Measurements from ENCODE around the gene EGFLAM.
A peak's percentile ranks its signal among the peaks of the same experiment; 100 is the strongest.

The EGFLAM gene

DNA sequence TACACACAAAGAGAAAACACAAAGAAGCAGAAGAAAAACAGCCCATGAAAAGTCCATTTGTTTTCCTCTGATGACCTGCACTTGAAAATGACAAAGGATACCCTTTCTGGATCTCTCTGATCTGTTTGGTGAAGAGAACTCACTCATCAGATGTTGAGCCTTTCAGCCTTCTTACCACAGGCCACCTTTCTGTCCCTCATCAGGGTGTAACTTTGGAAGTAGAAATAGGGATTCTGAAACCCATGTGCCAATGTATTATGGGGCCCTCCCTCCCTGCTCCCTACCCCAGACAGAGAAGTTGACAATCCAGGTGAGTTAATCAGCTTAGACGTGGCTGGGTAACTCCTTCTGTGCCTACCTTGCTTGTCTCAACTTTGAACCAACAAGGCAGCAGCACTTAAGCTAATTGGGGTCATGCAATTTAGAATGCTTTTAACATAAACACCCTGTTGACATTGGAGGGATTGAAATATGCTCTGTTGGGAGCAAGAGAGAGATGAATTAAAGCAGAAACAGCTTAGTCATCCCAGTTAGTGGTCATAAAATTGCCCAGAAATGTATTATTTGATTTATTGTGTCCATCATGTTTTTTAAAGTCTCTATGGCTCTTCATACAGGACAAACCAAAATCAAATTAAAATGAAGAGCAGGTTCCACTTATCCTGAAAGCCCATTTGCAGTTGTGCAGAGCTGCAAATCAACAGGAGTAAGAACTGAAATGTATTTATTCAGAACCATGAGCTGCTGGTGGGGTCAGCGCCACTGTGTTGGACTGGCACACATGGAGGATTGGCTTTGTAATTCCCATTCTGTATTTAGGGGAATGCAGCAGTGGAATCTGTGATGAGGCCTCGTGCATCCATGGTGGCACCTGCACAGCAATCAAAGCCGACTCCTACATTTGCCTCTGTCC lies 166.0 kb downstream of the EGFLAM start:
- H3K27me3 ChIP-seq (ENCODE audit: control insufficient read depth in 1 of 2, insufficient read depth in 2 of 2, low read length in 2 of 2) = no peaks in the 10 kb centered on the region
- no peak overlapping the region for H3K27ac ChIP-seq (ENCODE audit: low read depth, low read length)
- no peak overlapping the region for H3K4me3 ChIP-seq (ENCODE audit: low read depth in 1 of 2, low read length in 2 of 2)
- no peaks in the 10 kb centered on the region for H3K9me3 ChIP-seq (ENCODE audit: low read length)
- H3K9ac ChIP-seq (ENCODE audit: low read length) = no peak overlapping the region
- H3K4me1 ChIP-seq (ENCODE audit: insufficient read depth, low read length) = no peaks in the 10 kb centered on the region
- H3K36me3 ChIP-seq (ENCODE audit: insufficient read depth, low read length) = no peaks in the 10 kb centered on the region

DNA sequence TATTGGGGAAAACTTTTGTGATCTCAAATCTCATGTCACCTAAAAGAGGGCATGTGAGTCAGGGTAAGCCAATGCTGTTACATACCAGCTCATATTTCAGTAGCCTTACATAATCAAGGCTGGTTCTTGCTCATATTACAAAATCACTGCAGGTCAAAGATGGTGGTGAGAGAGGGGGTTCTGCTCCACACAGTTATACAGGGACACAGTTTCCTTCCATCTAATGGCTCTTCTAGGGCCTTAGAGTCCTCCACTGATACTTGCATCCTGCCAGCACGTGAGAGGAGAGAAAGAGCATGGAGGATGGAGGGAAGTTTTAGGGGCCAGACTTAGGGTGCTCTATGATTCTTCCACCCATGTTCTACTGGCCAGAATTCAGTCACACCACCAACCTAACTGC lies 168.1 kb downstream of the EGFLAM start:
- no peaks in the 10 kb centered on the region for H3K9me3 ChIP-seq (ENCODE audit: low read length)
- H3K4me1 ChIP-seq (ENCODE audit: insufficient read depth, low read length) = no peaks in the 10 kb centered on the region
- no peak overlapping the region for H3K27ac ChIP-seq (ENCODE audit: low read depth, low read length)
- no peaks in the 10 kb centered on the region for H3K27me3 ChIP-seq (ENCODE audit: control insufficient read depth in 1 of 2, insufficient read depth in 2 of 2, low read length in 2 of 2)
- H3K9ac ChIP-seq (ENCODE audit: low read length) = no peak overlapping the region
- H3K4me3 ChIP-seq (ENCODE audit: low read depth in 1 of 2, low read length in 2 of 2) = no peak overlapping the region
- H3K36me3 ChIP-seq (ENCODE audit: insufficient read depth, low read length) = no peaks in the 10 kb centered on the region

DNA sequence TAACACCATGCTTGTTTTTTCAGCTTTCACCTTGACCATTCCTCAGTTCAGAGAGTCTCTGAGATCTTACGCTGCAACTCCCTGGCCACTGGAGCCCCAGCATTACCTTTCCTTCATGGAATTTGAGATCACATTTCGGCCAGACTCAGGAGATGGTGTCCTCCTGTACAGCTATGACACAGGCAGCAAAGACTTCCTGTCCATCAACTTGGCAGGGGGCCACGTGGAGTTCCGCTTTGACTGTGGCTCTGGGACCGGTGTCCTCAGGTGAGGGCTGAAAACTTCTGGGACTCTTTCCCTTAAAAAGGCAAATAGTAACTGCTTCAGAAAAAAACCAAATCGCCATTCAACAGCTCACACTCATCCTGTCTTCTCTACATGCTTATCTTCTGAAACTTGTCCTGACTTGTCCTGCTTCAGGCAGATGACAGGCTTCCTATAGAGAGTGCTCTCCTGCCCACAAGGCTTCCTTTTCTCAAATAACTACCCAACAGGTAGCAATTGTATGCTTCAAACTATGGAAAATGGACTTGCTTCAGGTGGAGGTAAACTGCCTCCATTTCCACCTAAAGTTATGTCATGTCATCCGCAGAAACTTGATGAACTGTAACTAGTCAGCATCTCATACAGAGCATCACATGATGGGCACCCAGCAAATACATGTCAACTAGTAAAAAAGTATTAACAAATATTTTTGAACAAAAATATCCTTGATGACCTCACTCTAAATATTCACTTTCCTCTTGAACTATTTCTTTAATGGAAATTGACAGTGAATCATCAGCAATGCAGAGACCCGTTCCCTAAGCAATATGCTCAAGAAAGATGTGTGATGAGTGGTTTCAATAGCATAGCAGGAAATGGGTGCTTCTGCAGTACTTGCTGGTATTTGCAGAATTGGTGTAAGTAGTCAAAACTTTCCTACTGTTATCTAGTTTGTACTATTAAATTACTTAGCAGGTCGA lies 168.9 kb downstream of the EGFLAM start:
- Histone ChIP-seq H3K27me3 (ENCODE audit: control insufficient read depth in 1 of 2, insufficient read depth in 2 of 2, low read length in 2 of 2) (no peaks in the 10 kb centered on the region), H3K36me3 (ENCODE audit: insufficient read depth, low read length) (no peaks in the 10 kb centered on the region), H3K9me3 (ENCODE audit: low read length) (no peaks in the 10 kb centered on the region), H3K27ac (ENCODE audit: low read depth, low read length) (no peak overlapping the region), H3K4me1 (ENCODE audit: insufficient read depth, low read length) (no peaks in the 10 kb centered on the region), H3K4me3 (ENCODE audit: low read depth in 1 of 2, low read length in 2 of 2) (no peak overlapping the region), H3K9ac (ENCODE audit: low read length) (no peak overlapping the region)

DNA sequence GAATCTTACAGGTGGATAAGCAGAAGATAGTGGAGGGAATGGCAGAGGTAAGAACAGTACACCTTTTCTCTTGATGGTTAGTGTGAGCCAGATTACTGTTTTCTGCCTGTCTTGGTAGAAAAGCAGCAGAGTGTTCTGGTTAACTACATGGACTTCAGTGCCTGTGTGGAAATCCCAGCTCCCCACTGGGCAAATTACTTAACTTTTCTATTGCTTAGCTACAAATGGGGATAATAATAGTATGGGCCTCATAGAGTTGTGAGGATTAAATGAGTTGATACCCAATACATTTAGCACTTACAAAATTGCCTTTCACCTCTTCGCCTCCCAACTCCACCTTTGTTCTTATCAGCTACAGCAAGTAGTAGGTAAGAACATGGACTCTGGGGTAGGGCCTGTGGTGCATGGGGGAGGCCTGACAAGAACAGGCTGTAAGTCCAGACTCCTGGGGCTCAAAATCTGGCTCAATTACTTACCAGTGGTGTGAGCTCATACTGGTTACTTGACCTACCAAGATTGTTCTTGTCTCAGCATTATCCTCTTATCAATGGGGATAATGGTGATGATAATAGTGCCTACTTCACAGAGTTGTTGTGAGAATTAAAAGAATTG lies 173.0 kb downstream of the EGFLAM start:
- Histone ChIP-seq H3K36me3 (ENCODE audit: insufficient read depth, low read length) (no peaks in the 10 kb centered on the region), H3K4me3 (ENCODE audit: low read depth in 1 of 2, low read length in 2 of 2) (no peak overlapping the region), H3K9ac (ENCODE audit: low read length) (no peak overlapping the region), H3K4me1 (ENCODE audit: insufficient read depth, low read length) (peaks cover 29% of the 10 kb centered on the region), H3K27me3 (ENCODE audit: control insufficient read depth in 1 of 2, insufficient read depth in 2 of 2, low read length in 2 of 2) (no peaks in the 10 kb centered on the region), H3K27ac (ENCODE audit: low read depth, low read length) (no peak overlapping the region), H3K9me3 (ENCODE audit: low read length) (no peaks in the 10 kb centered on the region)

DNA sequence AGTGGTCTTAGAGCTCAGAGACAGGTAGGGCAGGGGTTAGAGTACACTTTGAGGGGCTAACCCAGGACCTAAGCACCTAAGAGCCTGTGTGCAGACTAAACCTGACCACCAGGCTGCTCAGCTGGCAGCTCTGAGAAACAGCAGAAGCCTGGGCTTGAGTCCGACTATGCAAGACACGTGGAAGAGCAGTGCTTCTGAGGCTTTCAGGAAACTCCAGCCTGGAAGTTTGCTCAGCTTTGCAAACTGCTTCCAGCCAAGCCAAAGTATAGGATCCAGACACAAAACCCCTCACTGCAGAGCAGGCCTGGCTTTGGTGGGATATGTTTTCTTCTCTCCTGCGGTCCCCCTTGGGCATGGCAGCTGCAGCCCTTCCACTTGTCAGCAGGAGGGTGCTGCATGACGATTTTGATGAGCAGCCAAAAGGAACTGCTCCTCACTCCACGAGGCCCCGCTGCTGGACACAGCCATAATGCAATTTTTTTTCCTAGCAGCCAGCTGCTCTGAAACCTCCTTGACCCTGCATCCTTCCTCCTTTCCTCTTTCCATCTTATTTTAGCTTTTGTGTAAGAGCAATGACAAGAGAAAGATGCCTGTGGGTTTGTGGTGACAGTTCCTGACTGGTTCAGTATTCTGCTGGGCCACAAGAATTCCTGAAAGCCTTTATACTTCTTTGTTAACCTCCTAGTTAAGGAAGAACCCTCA lies 175.0 kb downstream of the EGFLAM start:
- Histone ChIP-seq H3K9me3 (ENCODE audit: low read length) (no peaks in the 10 kb centered on the region), H3K27ac (ENCODE audit: low read depth, low read length) (peak overlapping the region; percentile 35), H3K4me3 (ENCODE audit: low read depth in 1 of 2, low read length in 2 of 2) (no peak overlapping the region), H3K27me3 (ENCODE audit: control insufficient read depth in 1 of 2, insufficient read depth in 2 of 2, low read length in 2 of 2) (no peaks in the 10 kb centered on the region), H3K4me1 (ENCODE audit: insufficient read depth, low read length) (peaks cover 29% of the 10 kb centered on the region), H3K36me3 (ENCODE audit: insufficient read depth, low read length) (no peaks in the 10 kb centered on the region), H3K9ac (ENCODE audit: low read length) (no peak overlapping the region)

DNA sequence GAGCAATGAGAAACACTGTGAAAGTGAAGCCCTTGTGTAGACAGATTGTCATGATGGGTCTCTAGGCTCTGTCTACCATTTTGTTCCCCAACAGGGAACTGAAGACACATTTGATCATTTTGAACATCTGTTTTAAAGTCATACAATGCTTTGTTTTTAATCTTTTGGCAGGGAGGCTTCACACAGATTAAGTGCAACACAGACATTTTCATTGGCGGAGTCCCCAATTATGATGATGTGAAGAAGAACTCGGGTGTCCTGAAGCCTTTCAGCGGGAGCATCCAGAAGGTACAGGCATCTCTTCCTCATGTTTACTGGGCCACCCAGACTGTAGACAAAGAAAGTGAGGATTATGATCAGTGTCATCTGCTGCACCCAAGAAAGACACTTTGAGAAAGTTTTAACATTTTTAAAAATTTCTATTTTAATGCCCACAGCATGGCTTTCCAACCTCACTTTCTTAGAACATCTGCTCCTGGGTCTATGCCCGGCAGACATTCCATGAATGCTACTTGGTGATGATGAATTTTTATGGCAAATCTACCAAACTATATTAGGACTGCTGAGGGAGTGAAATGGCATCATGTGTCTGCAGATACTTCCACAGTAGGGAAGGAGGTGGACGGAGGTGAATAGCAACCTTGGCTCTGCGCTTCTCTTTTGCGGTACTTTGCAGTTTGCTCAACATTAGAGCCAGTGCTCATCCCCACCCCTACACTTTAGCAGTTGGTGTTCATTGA lies 176.8 kb downstream of the EGFLAM start:
- no peak overlapping the region for H3K27ac ChIP-seq (ENCODE audit: low read depth, low read length)

DNA sequence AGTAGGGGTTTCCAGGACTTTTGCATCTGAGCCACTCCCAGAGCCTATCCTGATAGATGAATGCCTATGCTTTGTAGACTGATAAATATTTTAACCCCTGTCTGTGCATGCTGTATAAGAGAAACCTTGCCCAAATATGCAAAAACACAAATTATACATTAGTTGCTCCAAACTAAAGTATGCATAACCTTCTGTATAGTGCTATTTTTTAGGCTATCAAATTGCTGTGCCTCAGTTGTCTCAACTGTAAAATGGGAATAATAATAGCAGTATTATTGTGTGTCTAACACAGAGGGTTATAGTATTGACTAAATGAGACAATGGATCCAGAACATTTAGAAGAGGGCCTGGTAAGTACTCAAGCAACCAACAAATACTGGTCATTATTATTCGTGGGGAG lies 180.4 kb downstream of the EGFLAM start:
- peaks cover 17% of the 10 kb centered on the region for H3K4me1 ChIP-seq (ENCODE audit: insufficient read depth, low read length)
- no peak overlapping the region for H3K9ac ChIP-seq (ENCODE audit: low read length)
- no peak overlapping the region for H3K27ac ChIP-seq (ENCODE audit: low read depth, low read length)
- H3K9me3 ChIP-seq (ENCODE audit: low read length) = no peaks in the 10 kb centered on the region
- no peaks in the 10 kb centered on the region for H3K36me3 ChIP-seq (ENCODE audit: insufficient read depth, low read length)
- no peaks in the 10 kb centered on the region for H3K27me3 ChIP-seq (ENCODE audit: control insufficient read depth in 1 of 2, insufficient read depth in 2 of 2, low read length in 2 of 2)
- no peak overlapping the region for H3K4me3 ChIP-seq (ENCODE audit: low read depth in 1 of 2, low read length in 2 of 2)

More for the DNA sequence above, 176.8 kb downstream of the EGFLAM start:
- Histone ChIP-seq H3K27me3 (ENCODE audit: control insufficient read depth in 1 of 2, insufficient read depth in 2 of 2, low read length in 2 of 2) (no peaks in the 10 kb centered on the region), H3K4me3 (ENCODE audit: low read depth in 1 of 2, low read length in 2 of 2) (no peak overlapping the region), H3K9me3 (ENCODE audit: low read length) (no peaks in the 10 kb centered on the region), H3K9ac (ENCODE audit: low read length) (no peak overlapping the region), H3K4me1 (ENCODE audit: insufficient read depth, low read length) (peaks cover 29% of the 10 kb centered on the region), H3K36me3 (ENCODE audit: insufficient read depth, low read length) (no peaks in the 10 kb centered on the region)

DNA sequence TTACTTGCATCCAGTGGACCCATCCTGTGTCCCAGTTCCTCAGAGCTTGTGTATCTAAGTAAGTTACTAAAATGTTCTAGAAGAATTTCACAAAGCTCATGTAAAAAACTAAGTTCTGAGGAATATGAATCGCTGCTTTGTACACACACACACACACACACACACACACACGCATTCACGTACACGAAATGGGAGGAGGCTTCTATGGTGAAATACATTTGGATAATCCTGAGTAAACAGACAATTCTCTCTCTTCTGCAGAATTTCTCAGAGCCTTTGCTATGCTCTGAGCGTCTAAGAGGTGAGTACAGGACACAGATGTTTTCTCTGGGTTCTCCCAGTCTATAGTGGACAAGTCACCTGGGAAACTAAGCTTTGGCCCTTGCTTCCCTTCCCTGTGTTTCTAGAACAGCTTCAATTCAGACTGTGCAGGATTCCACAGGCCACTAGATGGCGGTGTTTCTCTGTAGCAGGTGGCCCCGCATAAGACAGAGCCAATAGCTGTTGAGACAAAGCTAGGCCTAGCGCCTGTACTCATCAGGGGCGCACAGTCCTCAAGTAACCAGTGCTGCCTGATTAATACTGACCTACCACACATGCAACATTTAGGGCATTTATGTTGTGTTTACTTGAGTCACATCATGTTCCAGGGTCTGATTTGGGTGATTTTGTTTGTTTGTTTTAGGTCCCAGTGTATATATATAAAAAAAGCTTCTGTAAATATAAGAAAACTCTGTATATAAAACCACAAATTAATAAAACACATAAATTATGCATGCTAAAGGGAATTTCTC lies 183.3 kb downstream of the EGFLAM start:
- no peaks in the 10 kb centered on the region for H3K36me3 ChIP-seq (ENCODE audit: insufficient read depth, low read length)
- H3K27ac ChIP-seq (ENCODE audit: low read depth, low read length) = no peak overlapping the region
- H3K4me1 ChIP-seq (ENCODE audit: insufficient read depth, low read length) = no peaks in the 10 kb centered on the region
- H3K4me3 ChIP-seq (ENCODE audit: low read depth in 1 of 2, low read length in 2 of 2) = no peak overlapping the region
- H3K27me3 ChIP-seq (ENCODE audit: control insufficient read depth in 1 of 2, insufficient read depth in 2 of 2, low read length in 2 of 2) = no peaks in the 10 kb centered on the region
- no peaks in the 10 kb centered on the region for H3K9me3 ChIP-seq (ENCODE audit: low read length)
- H3K9ac ChIP-seq (ENCODE audit: low read length) = no peak overlapping the region

DNA sequence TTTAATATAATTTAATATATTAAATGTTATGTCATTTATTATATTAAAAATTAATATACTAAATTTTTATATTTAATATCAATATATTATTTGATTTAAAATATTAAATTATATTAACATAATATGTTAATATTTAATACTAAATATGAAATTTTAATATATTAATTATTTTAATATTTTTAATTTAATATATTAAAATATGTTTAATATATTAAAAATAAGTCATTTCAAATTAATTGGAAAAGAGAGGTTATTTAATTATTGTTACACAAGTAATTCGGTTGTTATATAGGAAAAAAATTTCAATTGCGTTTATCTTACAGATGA lies 183.9 kb downstream of the EGFLAM start:
- Histone ChIP-seq H3K4me3 (ENCODE audit: low read depth in 1 of 2, low read length in 2 of 2) (no peak overlapping the region), H3K27me3 (ENCODE audit: control insufficient read depth in 1 of 2, insufficient read depth in 2 of 2, low read length in 2 of 2) (no peaks in the 10 kb centered on the region), H3K9me3 (ENCODE audit: low read length) (no peaks in the 10 kb centered on the region), H3K9ac (ENCODE audit: low read length) (no peak overlapping the region), H3K27ac (ENCODE audit: low read depth, low read length) (no peak overlapping the region), H3K36me3 (ENCODE audit: insufficient read depth, low read length) (no peaks in the 10 kb centered on the region), H3K4me1 (ENCODE audit: insufficient read depth, low read length) (no peaks in the 10 kb centered on the region)

DNA sequence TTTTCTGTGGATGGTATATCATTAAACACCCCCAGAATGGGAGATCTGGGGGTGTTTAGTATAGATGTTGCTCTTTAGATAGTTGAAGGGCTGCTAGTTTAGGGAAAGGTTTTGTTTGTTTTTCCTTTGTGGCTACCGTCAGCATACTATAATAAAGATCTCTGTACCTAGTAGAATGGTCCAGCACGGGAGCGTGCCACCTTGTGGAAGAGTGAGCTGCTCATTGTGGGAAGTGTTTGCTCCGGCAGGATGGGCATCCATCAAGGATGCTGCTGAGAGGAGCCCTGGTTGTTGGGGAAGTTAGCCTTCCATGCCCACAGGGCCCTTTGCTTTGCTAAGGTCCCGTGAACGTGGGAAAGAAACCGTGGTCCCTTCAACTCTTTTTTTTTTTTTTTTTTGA lies 185.0 kb downstream of the EGFLAM start:
- peaks cover 0 to 2% of the 10 kb centered on the region in 2 donors for H3K27me3 ChIP-seq (ENCODE audit: control insufficient read depth in 1 of 2, insufficient read depth in 2 of 2, low read length in 2 of 2)
- no peaks in the 10 kb centered on the region for H3K9me3 ChIP-seq (ENCODE audit: low read length)
- H3K36me3 ChIP-seq (ENCODE audit: insufficient read depth, low read length) = no peaks in the 10 kb centered on the region
- no peak overlapping the region for H3K27ac ChIP-seq (ENCODE audit: low read depth, low read length)
- no peak overlapping the region for H3K9ac ChIP-seq (ENCODE audit: low read length)
- peaks cover 4% of the 10 kb centered on the region for H3K4me1 ChIP-seq (ENCODE audit: insufficient read depth, low read length)
- H3K4me3 ChIP-seq (ENCODE audit: low read depth in 1 of 2, low read length in 2 of 2) = no peak overlapping the region

All from muscle layer of colon (tissue), 2 donors.